ENCODE results near the gene DYSF.

DNA sequence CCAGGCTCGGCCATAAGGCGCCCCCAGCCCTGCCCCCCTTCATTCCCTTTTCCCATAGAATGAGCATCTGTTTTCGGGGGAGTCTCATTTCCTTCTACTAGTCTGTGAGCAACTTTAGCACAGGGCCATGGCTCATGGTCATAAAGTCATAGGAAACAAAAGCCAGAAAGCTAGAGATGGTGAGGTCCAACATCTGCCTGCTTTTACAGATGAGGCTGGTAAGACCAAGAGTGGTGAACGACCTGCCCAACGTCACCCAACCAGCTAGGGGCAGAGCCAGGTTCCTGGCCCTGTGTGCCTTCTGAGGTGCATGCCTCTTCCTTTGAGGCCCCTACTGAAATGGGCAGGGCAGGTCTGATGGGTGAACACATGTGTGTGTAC is 212.7 kb downstream of the DYSF start:
- TF ChIP-seq KLF1 (tag by site-specific recombination; IDR thresholded peaks at IDR 0.05): no peak
- TF ChIP-seq ZBTB1 (tag by site-specific recombination; IDR thresholded peaks at IDR 0.05): no peak

All from HEK293 (cell line).